ENCODE measurements around the gene GPX6. TPM values are rescaled to one million over a fixed set of nuclear protein-coding genes. Genes with fewer than 3 reads are reported as not detected.
"Not testable (repeated sequence)": the region's sequence is repeated elsewhere in the genome, so short reads cannot be mapped to it uniquely, and the experiment has no call there.

The GPX6 gene
- total RNA-seq, 1 donor = not detected

DNA sequence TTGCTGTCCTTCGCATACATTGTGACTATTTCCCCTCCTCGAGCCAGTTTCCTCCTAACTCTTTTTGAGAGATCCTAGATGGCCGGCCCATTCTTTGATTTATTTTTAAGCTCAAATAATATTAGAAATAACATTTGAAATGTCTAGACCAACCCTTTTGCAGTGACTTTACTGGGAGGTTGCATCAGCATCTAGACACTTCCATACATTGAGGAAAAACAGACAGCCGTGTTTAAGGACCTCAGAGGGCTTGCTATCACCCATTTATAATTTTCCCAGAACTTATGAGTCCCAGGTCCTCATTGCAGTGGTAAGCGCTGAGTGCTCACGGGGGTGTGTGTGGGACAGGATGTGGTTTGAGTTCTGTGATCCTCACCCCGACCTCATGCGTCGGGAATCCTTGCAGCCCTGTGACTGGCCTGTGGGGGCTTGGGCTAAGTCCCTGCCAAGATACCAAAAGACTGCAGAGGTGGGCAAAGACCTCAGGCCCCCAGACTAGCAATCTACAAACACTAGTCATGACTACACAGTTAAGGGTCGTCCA lies 10.0 kb upstream of the GPX6 start, which contains the start of gene GPX5:
TSS of gene GPX5 (plus strand) at position 386 of the 544 bp plus-strand sequence. CDS start at position 519, 133 bp downstream.
- TF ChIP-seq CTCF (IDR thresholded peaks at IDR 0.05; ENCODE audit: insufficient read depth, low read length) = no peak
- no peak within 1 kb of the TSS for H3K4me3 ChIP-seq (ENCODE audit: low read depth, low read length)
- no peak for DNase-seq (ENCODE audit: low read depth)

- DNase-seq (ENCODE audit: low read depth) = no peak
- H3K4me3 ChIP-seq (ENCODE audit: low read depth, low read length) = no peak overlapping the region
- TF ChIP-seq CTCF (IDR thresholded peaks at IDR 0.05; ENCODE audit: insufficient read depth, low read length) = no peak
Observed at GRCh38 chr6:28523241-28523622, 7.6 kb upstream of the GPX6 start.

DNA sequence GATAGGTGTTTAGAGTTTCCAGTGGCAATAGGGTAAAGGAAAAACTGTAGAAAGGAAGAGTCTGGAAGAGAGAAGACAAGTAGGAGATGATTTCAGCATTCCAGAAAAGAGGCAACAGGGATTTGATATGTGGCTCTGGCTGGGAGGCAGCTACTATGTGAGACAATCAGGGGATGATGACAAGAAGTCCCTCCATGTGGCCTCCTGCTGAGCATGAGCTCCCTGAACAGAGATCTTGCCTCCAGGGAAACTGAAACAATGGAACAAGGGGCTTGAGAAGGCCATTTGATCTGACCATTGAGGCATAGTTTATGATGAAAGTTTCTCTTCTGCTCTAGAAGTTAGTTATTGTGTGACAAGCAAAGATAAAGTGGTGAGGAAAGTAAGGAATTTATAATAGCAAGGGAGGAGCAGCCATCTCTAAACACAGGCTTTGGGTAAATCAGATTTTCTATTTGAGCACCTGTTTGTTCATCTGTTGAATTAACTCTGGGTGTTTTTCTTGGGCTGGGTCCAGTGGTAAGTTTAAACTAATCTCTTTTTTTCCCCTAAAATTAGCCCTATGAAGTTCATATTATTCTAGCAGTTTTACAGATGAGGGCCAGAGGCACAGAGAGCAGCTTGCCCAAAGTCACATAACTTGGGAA lies 7.1 kb upstream of the GPX6 start:
- no peak for DNase-seq (ENCODE audit: low read depth)
- no peak overlapping the region for H3K4me3 ChIP-seq (ENCODE audit: low read depth, low read length)
- TF ChIP-seq CTCF (IDR thresholded peaks at IDR 0.05; ENCODE audit: insufficient read depth, low read length) = no peak

GRCh38 chr6:28517964-28518363 lies 2.4 kb upstream of the GPX6 start:
- H3K4me3 ChIP-seq (ENCODE audit: low read depth, low read length) = no peak overlapping the region
- no peak for DNase-seq (ENCODE audit: low read depth)
- no peak for TF ChIP-seq CTCF (IDR thresholded peaks at IDR 0.05; ENCODE audit: insufficient read depth, low read length)

DNA sequence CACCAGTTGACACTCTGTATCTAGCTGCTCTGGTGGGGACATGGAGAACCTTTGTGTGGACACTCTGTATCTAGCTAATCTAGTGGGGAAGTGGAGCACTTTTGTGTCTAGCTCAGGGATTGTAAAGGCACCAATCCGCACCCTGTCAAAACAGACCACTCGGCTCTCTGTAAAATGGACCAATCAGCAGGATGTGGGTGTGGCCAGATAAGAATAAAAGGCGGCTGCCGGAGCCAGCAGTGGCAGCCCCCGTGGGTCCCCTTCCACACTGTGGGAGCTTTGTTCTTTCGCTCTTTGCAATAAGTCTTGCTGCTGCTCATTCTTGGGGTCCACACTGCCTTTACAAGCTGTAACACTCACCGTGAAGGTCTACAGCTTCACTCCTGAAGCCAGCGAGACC lies 3.2 kb downstream of the GPX6 start:
- not testable (repeated sequence) for H3K4me3 ChIP-seq (ENCODE audit: low read depth, low read length); DNase-seq (ENCODE audit: low read depth)

- DNase-seq (ENCODE audit: low read depth) = no peak
- TF ChIP-seq CTCF (IDR thresholded peaks at IDR 0.05; ENCODE audit: insufficient read depth, low read length) = no peak
Observed at GRCh38 chr6:28511628-28512300, 3.8 kb downstream of the GPX6 start.

DNA sequence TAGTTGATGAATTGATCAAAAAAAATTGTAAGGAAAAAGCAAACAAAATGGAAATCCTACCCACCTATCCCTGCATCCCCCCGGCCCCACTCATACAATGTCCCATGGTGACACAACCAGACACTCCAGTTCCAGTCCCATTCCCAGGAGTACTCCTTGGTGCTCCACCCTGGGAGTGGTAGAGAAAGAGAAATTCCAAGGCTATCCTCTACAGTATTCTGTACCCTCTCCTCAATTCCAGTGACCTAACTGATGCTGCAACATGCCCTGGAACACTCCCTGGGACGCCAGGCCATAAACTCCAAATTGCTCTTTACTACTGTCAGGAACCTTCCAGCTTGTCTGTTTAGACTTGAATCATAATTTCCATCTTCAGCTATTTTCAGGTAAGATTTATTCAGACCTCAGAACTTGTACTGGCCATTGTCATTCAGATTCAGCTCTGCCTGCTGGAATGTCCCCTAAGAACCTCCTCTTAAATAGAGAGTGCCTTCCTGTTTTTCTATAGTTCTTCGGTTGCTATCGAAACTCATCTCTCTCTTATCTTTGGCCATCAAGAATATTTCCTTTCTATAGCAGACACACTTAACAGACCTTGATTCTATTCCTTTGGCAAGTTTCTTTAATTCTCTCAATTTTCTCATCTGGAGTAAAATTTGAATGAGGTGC lies 8.7 kb downstream of the GPX6 start:
- H3K4me3 ChIP-seq (ENCODE audit: low read depth, low read length) = no peak overlapping the region
- TF ChIP-seq CTCF (IDR thresholded peaks at IDR 0.05; ENCODE audit: insufficient read depth, low read length) = no peak
- no peak for DNase-seq (ENCODE audit: low read depth)

More at GRCh38 chr6:28511628-28512300, 3.8 kb downstream of the GPX6 start:
- no peak overlapping the region for H3K4me3 ChIP-seq (ENCODE audit: low read depth, low read length)

Measured in fibroblast of the aortic adventitia (primary cell).